HT-29 (cell line): ENCODE measurements around the gene TMEM256. TPM values are rescaled to one million over a fixed set of nuclear protein-coding genes. Genes with fewer than 3 reads are reported as not detected.
"Not testable (repeated sequence)": the region's sequence is repeated elsewhere in the genome, so short reads cannot be mapped to it uniquely, and the experiment has no call there.

Experiments used
- DNase-seq: peaks from one replicate; pipeline ENCODE4 v3.0.0-alpha.2; 2015; ENCODE audit warnings: low spot score
- total RNA-seq: library from RNA; depleted of rRNA; stranded (reverse); fragments of >200 nt; shearing (Covaris generic); gene quantifications from 2 replicates; pipeline ENCODE4 v1.2.3, GENCODE V29; 2014

Gene TMEM256
- total RNA-seq, 1 experiment from 2014 or later = 111 TPM

DNA sequence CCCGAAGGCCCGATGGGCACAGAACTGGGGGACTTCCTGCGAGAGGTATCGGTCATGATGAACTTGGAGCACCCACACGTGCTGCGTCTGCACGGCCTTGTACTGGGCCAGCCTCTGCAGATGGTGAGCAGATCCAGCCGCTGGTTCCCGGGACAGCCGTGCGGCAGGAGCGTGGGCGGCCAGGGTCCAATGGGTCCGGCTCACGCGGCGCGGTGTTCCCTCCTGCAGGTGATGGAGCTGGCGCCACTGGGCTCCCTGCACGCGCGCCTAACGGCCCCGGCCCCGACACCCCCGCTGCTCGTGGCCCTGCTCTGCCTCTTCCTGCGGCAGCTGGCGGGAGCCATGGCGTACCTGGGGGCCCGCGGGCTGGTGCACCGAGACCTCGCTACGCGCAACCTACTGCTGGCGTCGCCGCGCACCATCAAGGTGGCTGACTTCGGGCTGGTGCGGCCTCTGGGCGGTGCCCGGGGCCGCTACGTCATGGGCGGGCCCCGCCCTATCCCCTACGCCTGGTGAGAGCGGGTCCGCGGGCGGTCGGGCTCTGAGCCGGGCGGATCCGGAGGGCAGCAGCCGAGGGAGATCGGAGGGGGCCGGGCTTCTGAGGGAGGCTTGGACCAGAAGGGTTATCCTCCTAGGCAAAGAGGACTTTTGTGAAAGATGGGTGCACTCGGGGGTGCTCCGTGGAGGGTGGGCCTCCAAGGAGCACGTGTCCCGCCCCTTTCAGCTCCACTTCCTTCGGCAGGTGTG, 20.0 kb downstream of the TMEM256 start:
- DNase-seq = no peak

DNA sequence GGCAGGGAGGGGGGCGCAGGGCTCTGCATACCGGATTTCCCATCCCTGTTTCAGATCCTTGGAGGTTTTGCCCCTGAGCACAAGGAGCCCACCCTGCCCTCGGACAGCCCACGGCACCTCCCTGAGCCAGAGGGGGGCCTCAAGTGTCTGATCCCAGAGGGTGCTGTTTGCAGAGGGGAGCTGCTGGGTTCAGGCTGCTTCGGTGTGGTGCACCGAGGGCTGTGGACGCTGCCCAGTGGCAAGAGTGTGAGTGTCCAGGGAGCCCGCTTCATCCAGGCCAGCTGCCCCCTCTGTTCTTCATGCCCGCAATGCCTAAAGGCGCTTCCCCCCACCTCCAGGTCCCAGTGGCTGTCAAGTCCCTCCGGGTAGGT, 20.5 kb downstream of the TMEM256 start:
- DNase-seq = no peak

- DNase-seq = no peak
Measured at GRCh38 chr17:7382901-7383300, 21.0 kb downstream of the TMEM256 start.

- DNase-seq = peak; percentile 31
Measured at GRCh38 chr17:7380855-7381683, 22.8 kb downstream of the TMEM256 start, which contains the start of gene TNK1. Gene TNK1 (plus strand): TSS chr17:7381089. CDS start chr17:7382927, 1,838 bp downstream.

DNA sequence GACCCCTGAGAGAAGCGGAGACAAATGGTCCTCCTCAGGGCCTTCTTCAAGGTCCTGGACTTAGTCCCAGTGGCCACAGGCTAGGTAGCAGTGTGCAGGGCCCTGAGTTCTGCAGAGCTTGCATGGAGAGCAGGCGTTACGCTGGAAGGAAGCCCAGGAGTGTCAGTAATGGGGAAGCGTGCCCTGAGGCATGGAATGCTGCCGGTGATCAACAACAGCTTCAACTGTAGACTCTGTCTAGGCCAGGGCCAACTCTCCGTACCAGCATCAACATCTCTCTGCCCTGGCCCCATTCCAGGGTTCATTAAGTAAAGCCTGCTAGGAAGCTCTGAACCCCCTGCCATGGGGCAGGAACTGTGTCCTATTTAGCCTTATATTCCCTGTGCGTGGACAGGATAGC, 23.6 kb downstream of the TMEM256 start:
- peak; percentile 22 for DNase-seq

- DNase-seq = no peak
Measured at GRCh38 chr17:7379134-7379533, 24.8 kb downstream of the TMEM256 start.

- no peak for DNase-seq
Measured at GRCh38 chr17:7374353-7374752, 29.5 kb downstream of the TMEM256 start.

DNA sequence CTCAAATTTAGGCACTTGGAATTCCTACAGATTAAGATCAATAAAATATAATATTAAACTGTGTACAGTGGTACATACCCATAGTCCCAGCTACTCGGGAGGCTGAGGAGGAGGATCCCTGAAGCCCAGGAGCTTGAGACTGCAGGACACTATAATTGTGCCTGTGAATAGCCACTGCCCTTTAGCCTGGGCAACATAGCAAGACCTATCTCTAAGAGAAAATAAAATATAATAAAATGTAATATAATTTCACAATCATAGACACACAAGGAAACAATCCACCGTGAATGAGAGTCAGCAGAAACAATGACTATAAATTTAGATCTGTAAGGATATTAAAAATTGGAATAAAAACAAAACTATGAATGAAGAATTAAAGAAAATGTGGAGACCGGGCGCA, 33.0 kb downstream of the TMEM256 start:
- no peak for DNase-seq

- DNase-seq = no peak
Measured at GRCh38 chr17:7369825-7370224, 34.1 kb downstream of the TMEM256 start.

DNA sequence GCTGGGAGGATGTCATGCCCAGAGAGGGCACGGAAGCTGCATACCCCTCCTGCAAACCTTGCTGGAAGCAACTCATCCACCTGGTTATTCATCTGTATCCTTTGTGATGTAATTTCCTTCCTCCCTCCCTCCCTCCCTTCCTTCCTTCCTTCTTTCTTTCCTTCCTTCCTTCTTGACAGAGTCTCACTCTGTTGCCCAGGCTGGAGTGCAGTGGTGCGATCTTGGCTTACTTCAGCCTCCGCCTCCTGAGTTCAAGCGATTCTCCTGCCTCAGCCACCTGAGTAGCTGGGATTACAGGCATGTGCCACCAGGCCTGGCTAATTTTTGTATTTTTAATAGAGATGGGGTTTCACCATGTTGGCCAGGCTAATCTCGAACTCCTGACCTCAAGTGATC, 35.3 kb downstream of the TMEM256 start:
- not testable (repeated sequence) for DNase-seq

GRCh38 chr17:7367918-7368598, 35.8 kb downstream of the TMEM256 start:
- no peak for DNase-seq

DNA sequence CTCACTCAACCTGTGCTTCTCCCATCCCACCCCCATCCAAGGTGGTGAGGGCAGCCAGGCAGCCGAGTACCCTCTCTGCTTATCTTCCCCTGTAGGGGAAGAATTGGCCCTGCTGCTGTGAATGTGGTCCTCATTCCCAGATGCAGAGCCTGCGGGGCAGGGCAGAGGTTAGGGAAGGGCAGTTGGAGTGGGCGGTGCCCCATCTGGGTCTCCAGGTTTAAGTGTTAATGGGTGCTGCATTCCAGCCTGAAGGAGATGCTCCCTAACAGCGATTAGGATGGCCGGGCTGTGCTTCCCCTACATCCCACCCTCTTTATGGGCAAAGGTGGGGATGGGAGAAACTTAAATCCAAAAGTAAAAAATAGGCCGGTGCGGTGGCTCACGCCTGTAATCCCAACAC, 36.8 kb downstream of the TMEM256 start:
- no peak for DNase-seq

- DNase-seq = not testable (repeated sequence)
Measured at GRCh38 chr17:7365963-7366362, 37.9 kb downstream of the TMEM256 start.

GRCh38 chr17:7363311-7363710, 40.6 kb downstream of the TMEM256 start:
- no peak for DNase-seq

GRCh38 chr17:7361906-7362305, 42.0 kb downstream of the TMEM256 start:
- DNase-seq = no peak

- no peak for DNase-seq
Measured at GRCh38 chr17:7357381-7357780, 46.5 kb downstream of the TMEM256 start.

- no peak for DNase-seq
Measured at GRCh38 chr17:7356756-7357155, 47.1 kb downstream of the TMEM256 start.

DNA sequence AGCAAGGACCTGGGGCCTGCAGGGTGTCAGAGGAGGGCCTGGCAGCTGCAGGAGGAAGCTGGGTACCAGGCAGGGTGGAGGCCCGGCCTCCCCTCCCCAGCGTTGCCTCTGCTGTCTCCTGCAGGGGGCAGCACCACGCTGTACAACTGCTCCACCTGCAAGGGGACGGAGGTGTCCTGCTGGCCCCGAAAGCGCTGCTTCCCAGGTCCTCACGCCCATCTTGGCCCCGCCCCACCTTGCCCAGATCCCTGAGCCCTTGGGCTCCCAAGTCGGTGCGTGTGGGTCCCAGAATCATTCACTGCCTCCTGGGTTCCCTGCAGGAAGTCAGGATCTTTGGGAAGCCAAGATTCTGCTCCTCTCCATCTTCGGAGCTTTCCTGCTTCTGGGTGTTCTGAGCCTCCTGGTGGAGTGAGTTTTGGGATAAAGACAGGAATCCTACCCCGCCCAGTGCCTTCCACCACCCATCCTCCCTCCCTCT, 47.8 kb downstream of the TMEM256 start:
- peak; percentile 72 for DNase-seq

DNA sequence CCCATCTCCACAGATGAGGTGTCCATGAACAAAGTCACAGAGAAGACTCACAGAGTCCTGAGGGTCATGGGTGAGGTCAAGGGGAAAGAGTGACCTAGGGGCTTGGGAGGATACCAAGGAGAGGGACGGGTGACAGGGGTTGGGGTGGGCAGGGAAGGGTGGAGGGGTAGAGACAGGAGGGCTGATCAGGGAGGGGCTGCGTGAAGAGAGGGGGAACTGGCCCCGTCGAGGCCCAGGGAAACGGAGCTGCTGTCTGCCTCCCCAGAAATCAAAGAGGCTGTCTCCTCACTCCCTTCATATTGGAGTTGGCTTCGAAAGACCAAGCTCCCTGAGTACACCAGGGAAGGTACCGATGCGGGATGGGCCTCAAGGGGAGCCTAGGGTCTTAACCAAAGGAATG, 48.3 kb downstream of the TMEM256 start:
- no peak for DNase-seq

GRCh38 chr17:7355053-7355452, 48.8 kb downstream of the TMEM256 start, which contains the start of gene TMEM95:
Gene TMEM95 (plus strand): TSS chr17:7355156. CDS start chr17:7355205, 49 bp downstream.
- peak; percentile 42 for DNase-seq

- DNase-seq = peak; percentile 37
Measured at GRCh38 chr17:7354262-7354843, 49.5 kb downstream of the TMEM256 start.
